Ovary (tissue), 3 donors: ENCODE measurements around the gene ESRP2.

ENCODE experiments used
- EP300 ChIP-seq: sonication (generic); formaldehyde crosslinking; IDR thresholded peaks from one replicate; pipeline ENCODE4 v1.6.1; 2017; ENCODE audit warnings: antibody characterized with exemption
- POLR2A ChIP-seq: fragments of 450-650 bp; IDR thresholded peaks from one replicate; pipeline ENCODE4 v1.6.1; 2017; ENCODE audit warnings: antibody characterized with exemption, mild to moderate bottlenecking, moderate library complexity
- TF ChIP-seq, protein P1 (sequence below), 3 donors: fragments of 450-650 bp in 2 of 3; fragments of 200-600 bp in 1 of 3; IDR thresholded peaks; one replicate each; pipeline versions ENCODE4 v1.5.1 to v1.8.0; 2016 to 2022; ENCODE audit warnings: antibody characterized with exemption in 3 of 3, mild to moderate bottlenecking in 1 of 3
- donor health status: DM: no; HTN: no; CAD: no.

DNA sequence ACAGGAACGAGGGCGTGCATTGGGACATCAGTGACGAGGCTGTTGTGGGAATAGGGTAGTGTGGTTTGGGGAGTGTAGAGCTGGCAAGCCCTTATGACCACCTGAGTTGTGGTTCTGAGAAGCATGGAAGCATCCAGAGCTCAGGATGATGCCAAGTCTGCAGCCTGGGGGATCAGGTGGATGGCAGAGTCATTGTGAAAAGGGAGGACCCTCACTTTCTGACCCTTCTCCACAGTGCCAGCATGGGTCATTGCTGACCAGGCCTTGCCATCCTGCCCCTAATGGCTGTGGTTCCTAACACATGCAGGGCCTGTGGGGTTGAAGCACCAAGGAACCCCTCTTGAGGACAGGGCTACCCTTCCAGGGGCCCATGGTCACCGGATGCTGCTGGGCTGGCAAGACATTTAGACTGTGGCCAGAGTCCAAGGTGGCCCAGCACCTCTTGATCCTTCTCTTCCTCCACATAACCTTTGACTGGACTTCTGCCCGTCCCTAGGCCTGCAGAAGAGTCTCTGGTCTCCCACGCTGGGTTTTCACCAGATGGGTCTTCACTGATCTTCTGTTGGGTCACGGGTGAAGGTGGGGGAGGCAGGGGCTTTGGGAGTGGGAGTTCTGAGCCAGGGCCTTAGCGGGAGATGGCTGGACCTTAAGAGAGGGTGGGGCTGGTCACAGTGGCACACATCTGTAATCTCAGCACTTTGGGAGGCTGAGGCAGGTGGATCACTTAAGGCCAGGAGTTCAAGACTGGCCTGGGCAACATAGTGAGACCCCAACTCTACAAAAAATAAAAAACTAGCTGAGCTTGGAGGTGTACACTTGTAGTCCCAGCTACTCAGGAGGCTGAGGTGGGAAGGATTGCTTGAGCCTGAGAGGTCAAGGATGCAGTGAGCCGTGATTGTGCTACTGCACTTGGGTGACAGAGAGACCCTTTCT, 7.3 kb upstream of the ESRP2 start:
- TF ChIP-seq, protein P1, sequence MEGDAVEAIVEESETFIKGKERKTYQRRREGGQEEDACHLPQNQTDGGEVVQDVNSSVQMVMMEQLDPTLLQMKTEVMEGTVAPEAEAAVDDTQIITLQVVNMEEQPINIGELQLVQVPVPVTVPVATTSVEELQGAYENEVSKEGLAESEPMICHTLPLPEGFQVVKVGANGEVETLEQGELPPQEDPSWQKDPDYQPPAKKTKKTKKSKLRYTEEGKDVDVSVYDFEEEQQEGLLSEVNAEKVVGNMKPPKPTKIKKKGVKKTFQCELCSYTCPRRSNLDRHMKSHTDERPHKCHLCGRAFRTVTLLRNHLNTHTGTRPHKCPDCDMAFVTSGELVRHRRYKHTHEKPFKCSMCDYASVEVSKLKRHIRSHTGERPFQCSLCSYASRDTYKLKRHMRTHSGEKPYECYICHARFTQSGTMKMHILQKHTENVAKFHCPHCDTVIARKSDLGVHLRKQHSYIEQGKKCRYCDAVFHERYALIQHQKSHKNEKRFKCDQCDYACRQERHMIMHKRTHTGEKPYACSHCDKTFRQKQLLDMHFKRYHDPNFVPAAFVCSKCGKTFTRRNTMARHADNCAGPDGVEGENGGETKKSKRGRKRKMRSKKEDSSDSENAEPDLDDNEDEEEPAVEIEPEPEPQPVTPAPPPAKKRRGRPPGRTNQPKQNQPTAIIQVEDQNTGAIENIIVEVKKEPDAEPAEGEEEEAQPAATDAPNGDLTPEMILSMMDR (IDR thresholded peaks at IDR 0.05), result no peak
- TF ChIP-seq POLR2A (no peak), EP300 (no peak)
